ENCODE data around the gene ZSCAN26.

The ZSCAN26 gene

GRCh38 chr6:28277746-28278145 is 10.8 kb downstream of the ZSCAN26 start:
- no peak for TF ChIP-seq FOXM1 (IDR thresholded peaks at IDR 0.05; ENCODE audit: borderline replicate concordance, low read depth)
- no peak for TF ChIP-seq EGR1 (IDR thresholded peaks at IDR 0.05)
- TF ChIP-seq, protein P1, sequence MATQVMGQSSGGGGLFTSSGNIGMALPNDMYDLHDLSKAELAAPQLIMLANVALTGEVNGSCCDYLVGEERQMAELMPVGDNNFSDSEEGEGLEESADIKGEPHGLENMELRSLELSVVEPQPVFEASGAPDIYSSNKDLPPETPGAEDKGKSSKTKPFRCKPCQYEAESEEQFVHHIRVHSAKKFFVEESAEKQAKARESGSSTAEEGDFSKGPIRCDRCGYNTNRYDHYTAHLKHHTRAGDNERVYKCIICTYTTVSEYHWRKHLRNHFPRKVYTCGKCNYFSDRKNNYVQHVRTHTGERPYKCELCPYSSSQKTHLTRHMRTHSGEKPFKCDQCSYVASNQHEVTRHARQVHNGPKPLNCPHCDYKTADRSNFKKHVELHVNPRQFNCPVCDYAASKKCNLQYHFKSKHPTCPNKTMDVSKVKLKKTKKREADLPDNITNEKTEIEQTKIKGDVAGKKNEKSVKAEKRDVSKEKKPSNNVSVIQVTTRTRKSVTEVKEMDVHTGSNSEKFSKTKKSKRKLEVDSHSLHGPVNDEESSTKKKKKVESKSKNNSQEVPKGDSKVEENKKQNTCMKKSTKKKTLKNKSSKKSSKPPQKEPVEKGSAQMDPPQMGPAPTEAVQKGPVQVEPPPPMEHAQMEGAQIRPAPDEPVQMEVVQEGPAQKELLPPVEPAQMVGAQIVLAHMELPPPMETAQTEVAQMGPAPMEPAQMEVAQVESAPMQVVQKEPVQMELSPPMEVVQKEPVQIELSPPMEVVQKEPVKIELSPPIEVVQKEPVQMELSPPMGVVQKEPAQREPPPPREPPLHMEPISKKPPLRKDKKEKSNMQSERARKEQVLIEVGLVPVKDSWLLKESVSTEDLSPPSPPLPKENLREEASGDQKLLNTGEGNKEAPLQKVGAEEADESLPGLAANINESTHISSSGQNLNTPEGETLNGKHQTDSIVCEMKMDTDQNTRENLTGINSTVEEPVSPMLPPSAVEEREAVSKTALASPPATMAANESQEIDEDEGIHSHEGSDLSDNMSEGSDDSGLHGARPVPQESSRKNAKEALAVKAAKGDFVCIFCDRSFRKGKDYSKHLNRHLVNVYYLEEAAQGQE (IDR thresholded peaks at IDR 0.05; ENCODE audit: low read depth): no peak
- TF ChIP-seq, protein P2, sequence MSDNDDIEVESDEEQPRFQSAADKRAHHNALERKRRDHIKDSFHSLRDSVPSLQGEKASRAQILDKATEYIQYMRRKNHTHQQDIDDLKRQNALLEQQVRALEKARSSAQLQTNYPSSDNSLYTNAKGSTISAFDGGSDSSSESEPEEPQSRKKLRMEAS (IDR thresholded peaks at IDR 0.05): no peak
- TF ChIP-seq TCF12 (IDR thresholded peaks at IDR 0.05; ENCODE audit: low read depth): no peak
- TF ChIP-seq TAF1 (IDR thresholded peaks at IDR 0.05; ENCODE audit: low read depth): no peak

GRCh38 chr6:28280595-28281287 is 13.8 kb downstream of the ZSCAN26 start:
- no peak for TF ChIP-seq EGR1 (IDR thresholded peaks at IDR 0.05)

DNA sequence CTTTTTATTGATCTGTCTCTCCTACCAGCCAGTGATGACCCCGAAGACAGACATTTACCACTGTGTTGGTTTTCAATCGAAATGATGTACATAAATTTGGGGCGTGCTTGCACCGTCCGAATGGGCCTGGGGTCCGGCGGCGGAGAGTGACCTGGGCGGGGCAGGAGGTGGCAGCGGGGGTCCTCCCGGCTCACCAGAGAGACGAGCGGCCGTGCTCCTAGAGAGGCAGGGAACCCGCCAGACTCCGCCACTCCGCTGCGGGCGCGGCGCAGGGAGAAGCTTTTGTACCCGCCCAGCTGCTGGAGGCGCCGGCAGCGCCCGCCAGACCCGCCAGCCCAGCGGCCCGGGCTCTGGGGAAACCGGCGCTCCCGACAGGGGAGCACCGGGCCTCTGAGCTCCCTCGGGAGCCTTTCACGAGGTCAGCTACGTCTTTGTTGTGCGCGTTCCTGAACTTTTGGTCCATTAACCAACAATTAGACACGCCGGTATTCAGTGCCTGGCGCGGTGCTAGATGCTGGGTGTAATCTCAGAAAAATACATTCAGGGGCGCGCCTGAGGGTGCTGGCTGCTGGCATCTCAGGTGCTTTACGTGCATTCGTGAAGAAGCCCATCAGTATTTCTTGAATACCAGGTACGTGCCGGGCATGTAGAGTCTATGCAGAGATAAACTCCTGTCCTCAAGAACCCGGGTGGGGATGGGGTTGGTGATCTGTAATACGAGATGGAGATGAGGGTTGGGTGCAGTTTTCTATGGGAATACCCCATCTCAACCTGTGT is 14.5 kb downstream of the ZSCAN26 start, which contains the start of gene PGBD1:
PGBD1 (plus strand) TSS at position 285 of the 777 bp plus-strand sequence. CDS start 2,242 bp downstream, outside the sequence.
- TF ChIP-seq TCF12 (IDR thresholded peaks at IDR 0.05; ENCODE audit: low read depth) (peak; percentile 43; the same call in 1 of the 2 replicates), YY1 (IDR thresholded peaks at IDR 0.05; ENCODE audit: low read depth) (no peak), NFIC (IDR thresholded peaks at IDR 0.05) (no peak), RAD21 (IDR thresholded peaks at IDR 0.05; ENCODE audit: low read depth) (no peak; the same call in 1 of the 2 replicates), EP300 (IDR thresholded peaks at IDR 0.05; ENCODE audit: borderline replicate concordance) (no peak), ZBTB7A (IDR thresholded peaks at IDR 0.05; ENCODE audit: low read depth) (no peak; the same call in 1 of the 2 replicates), EGR1 (IDR thresholded peaks at IDR 0.05) (no peak), TAF1 (IDR thresholded peaks at IDR 0.05; ENCODE audit: low read depth) (peak; percentile 84), CEBPB (IDR thresholded peaks at IDR 0.05) (no peak), TEAD4 (IDR thresholded peaks at IDR 0.05) (0 out of 2 replicates have a peak, but pooled peaks have one; percentile 3), FOXM1 (IDR thresholded peaks at IDR 0.05; ENCODE audit: borderline replicate concordance, low read depth) (no peak), CREB1 (IDR thresholded peaks at IDR 0.05; ENCODE audit: low read depth) (no peak)
- TF ChIP-seq, protein P1 (IDR thresholded peaks at IDR 0.05; ENCODE audit: low read depth): no peak
- TF ChIP-seq, protein P2 (IDR thresholded peaks at IDR 0.05): peak; percentile 24; the same call in 1 of the 2 replicates
- TF ChIP-seq, protein P3, sequence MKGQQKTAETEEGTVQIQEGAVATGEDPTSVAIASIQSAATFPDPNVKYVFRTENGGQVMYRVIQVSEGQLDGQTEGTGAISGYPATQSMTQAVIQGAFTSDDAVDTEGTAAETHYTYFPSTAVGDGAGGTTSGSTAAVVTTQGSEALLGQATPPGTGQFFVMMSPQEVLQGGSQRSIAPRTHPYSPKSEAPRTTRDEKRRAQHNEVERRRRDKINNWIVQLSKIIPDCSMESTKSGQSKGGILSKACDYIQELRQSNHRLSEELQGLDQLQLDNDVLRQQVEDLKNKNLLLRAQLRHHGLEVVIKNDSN (IDR thresholded peaks at IDR 0.05): no peak

- TF ChIP-seq CREB1 (IDR thresholded peaks at IDR 0.05; ENCODE audit: low read depth) (no peak), CEBPB (IDR thresholded peaks at IDR 0.05) (no peak), NFIC (IDR thresholded peaks at IDR 0.05) (0 out of 2 replicates have a peak, but pooled peaks have one; percentile 29), YY1 (IDR thresholded peaks at IDR 0.05; ENCODE audit: low read depth) (0 out of 2 replicates have a peak, but pooled peaks have one; percentile 43), TCF12 (IDR thresholded peaks at IDR 0.05; ENCODE audit: low read depth) (no peak)
These were observed 16.0 kb downstream of the ZSCAN26 start for GRCh38 chr6:28282926-28283325.

- TF ChIP-seq NFIC (IDR thresholded peaks at IDR 0.05) (no peak), RAD21 (IDR thresholded peaks at IDR 0.05; ENCODE audit: low read depth) (no peak), TCF12 (IDR thresholded peaks at IDR 0.05; ENCODE audit: low read depth) (no peak), CREB1 (IDR thresholded peaks at IDR 0.05; ENCODE audit: low read depth) (no peak), EGR1 (IDR thresholded peaks at IDR 0.05) (no peak), FOXM1 (IDR thresholded peaks at IDR 0.05; ENCODE audit: borderline replicate concordance, low read depth) (no peak), TEAD4 (IDR thresholded peaks at IDR 0.05) (no peak), EP300 (IDR thresholded peaks at IDR 0.05; ENCODE audit: borderline replicate concordance) (no peak), YY1 (IDR thresholded peaks at IDR 0.05; ENCODE audit: low read depth) (no peak), TAF1 (IDR thresholded peaks at IDR 0.05; ENCODE audit: low read depth) (no peak), ZBTB7A (IDR thresholded peaks at IDR 0.05; ENCODE audit: low read depth) (no peak), CEBPB (IDR thresholded peaks at IDR 0.05) (no peak)
- TF ChIP-seq, protein P1 (IDR thresholded peaks at IDR 0.05; ENCODE audit: low read depth): no peak
- TF ChIP-seq, protein P2 (IDR thresholded peaks at IDR 0.05): no peak
- TF ChIP-seq, protein P3 (IDR thresholded peaks at IDR 0.05): no peak
These were observed 24.6 kb downstream of the ZSCAN26 start for GRCh38 chr6:28291573-28291972.

All from Ishikawa (cell line).